Measurements from ENCODE around the gene DSPP.
"Not testable (repeated sequence)": the region's sequence is repeated elsewhere in the genome, so short reads cannot be mapped to it uniquely, and the experiment has no call there.

- not testable (repeated sequence) for TF ChIP-seq CTCF (IDR thresholded peaks at IDR 0.05 in 4 of 5, conservative IDR thresholded peaks at IDR 0.05 in 1 of 5); POLR2A (IDR thresholded peaks at IDR 0.05)
These were observed 34.0 kb upstream of the DSPP start for GRCh38 chr4:87574376-87574775.

Data from gastrocnemius medialis (tissue), 4 donors.